NCI-H2107 (cell line): Measurements from ENCODE around the gene ARHGAP44.
"Not testable (repeated sequence)": the region's sequence is repeated elsewhere in the genome, so short reads cannot be mapped to it uniquely, and the experiment has no call there.

Experiments used
- DNase-seq: peaks from one replicate; lab custom pipeline; 2025; lab: John Stamatoyannopoulos, UW

The ARHGAP44 gene

GRCh38 chr17:12964162-12964561, 174.9 kb downstream of the ARHGAP44 start:
- DNase-seq, result no peak

- DNase-seq, result no peak
Measured at GRCh38 chr17:12964840-12965239, 175.5 kb downstream of the ARHGAP44 start.

- no peak for DNase-seq
Measured at GRCh38 chr17:12965988-12966387, 176.7 kb downstream of the ARHGAP44 start.

DNA sequence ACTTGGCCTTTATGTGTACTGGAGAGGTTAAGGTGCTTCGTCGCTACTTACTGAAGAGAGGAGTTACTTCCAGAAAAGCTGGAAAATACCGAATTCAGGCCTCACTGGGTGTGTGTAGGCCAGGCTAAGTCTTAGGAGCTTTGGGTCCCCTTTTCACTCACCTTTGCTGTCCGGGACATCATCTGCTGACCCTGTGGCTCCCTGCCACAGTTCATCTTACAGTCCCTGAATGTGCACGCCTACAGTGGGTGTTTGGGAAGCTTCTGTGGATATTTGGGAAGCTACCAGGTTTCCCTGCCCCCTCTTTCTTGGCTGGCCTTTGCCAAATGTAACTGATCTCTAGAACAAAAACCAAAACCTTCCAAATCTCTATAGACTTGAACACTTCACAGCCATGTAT, 177.1 kb downstream of the ARHGAP44 start:
- no peak for DNase-seq

DNA sequence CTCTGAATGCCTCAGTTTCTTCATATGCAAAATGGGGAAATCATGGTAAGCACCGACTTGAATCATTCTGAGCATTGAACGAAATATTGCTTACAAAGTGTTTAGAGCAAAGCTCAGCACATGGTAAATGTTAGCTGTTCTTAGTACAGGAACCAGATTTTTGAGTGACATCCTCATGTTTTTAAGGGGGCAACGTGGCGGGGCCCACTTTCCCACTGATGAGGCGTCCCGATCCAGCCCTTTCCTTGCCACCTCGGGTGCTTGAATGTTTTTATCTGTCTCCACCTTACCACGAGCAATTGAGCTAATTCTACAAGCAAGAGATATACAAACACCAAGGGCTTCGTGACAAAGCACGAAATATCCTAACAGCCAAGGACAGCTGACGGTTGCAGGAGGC, 178.7 kb downstream of the ARHGAP44 start:
- no peak for DNase-seq

- no peak for DNase-seq
Measured at GRCh38 chr17:12973496-12974004, 184.3 kb downstream of the ARHGAP44 start.

DNA sequence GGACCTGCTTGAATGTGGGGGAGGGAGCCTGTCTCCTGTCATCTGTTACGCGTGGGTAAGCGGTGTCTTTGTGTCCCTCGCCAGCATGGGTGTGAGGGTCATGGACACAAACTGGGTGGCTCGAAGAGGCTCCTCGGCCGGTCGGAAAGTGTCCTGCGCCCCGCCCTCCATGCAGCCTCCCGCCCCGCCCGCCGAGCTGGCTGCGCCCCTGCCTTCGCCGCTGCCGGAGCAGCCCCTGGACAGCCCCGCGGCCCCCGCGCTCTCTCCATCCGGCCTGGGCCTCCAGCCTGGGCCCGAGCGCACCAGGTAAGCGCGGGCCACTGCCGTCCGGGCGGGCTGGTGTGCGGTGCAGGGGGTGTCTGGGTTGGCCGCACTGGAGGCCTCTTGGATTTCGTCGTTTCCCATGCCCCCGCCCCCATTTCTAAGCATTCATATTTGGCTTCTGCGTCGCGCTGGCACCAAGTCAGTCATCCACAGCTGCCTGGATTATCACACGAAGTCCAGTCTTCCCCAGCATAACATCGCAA, 184.8 kb downstream of the ARHGAP44 start:
- DNase-seq, result no peak

DNA sequence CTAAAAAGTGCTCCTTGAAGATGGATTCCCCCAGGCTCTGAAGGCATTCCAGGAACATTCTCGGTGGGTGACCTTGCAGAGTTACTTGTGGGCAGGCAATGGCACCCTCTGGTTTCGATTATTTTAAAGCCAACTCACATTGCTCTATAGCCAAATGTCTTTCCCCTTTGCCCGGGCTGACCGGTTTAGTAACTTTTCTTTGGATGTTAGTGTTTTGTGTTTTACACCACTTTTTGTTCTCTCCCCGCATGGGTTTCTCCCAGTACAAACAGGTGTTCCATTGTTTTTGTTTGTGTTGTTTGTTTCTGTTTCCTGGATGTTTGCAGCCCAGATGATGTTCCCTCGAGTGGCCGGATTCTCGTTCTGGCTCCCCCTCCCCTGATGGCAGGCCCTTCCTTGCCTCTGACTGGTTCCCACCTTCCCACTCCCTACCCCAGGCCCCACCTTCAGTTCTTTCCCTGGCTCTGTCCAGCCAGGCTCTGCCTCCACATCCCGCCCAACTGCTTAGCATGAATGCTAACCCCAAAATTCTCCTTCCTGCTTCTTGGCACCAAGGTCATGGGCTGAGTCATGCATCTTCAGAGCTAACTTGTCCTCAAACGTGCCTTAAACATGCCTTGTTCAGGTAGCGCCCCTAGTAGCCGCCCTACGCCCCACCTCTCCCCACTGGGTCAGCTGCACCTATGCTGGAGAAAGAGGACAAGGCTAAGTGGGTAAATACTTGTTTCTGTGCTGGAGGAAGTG, 187.9 kb downstream of the ARHGAP44 start:
- no peak for DNase-seq

GRCh38 chr17:12978787-12979186, 189.5 kb downstream of the ARHGAP44 start:
- DNase-seq, result not testable (repeated sequence)

- DNase-seq, result no peak
Measured at GRCh38 chr17:12979246-12979645, 189.9 kb downstream of the ARHGAP44 start.

DNA sequence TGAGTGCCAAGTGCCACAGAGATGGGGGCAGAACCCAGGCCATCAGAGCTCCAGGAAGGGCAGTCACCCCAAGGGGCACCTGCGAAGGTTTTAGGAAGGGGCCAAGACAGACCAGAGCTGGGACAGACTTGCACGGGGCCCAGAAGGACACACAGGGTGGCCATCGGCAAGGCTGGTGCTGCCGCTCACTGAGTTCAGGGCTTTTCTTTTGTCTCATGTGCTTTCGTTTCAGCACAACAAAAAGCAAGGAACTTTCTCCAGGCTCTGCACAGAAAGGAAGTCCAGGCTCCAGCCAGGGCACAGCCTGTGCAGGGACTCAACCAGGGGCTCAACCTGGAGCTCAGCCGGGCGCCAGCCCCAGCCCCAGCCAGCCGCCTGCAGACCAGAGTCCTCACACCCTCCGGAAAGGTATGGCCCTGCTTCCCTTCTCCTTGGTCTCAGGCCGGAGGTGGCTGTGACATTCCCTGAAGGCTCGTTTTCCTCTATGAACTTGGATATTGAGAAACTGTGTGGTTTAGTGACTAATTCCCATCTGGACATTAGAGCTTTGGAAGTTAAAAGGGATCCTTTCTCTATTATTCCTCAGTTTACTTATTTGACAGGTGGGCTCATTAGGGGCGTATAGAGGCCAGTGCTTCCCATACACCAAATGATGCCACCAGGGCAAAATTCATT, 190.7 kb downstream of the ARHGAP44 start:
- DNase-seq, result no peak

GRCh38 chr17:12982224-12982623, 192.9 kb downstream of the ARHGAP44 start:
- DNase-seq, result no peak

GRCh38 chr17:12983991-12984884, 194.9 kb downstream of the ARHGAP44 start:
- DNase-seq, result no peak

GRCh38 chr17:12985431-12986293, 196.4 kb downstream of the ARHGAP44 start:
- no peak for DNase-seq

GRCh38 chr17:12987120-12987519, 197.8 kb downstream of the ARHGAP44 start:
- DNase-seq, result no peak

GRCh38 chr17:12990041-12990808, 200.9 kb downstream of the ARHGAP44 start:
- DNase-seq, result no peak

GRCh38 chr17:12990926-12991325, 201.6 kb downstream of the ARHGAP44 start:
- no peak for DNase-seq

DNA sequence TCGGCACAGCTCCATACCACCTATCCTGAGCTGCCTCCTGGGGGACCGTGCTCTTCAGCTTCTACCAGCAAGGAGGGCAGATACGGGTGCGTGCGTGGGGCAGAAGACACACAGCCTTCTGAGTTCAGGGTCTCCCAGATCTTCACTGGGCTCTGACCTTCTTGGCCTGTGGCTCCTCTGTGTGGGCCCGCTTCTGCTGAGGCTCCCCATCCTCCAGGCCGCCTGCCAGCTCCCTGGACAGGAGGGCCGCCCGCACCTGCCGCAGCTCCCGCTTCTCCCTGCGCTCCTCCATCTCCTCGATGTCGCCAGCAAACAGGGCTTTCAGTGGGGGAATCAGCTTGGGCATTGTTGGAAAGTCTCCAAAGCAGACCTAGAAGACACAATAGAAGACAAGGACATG, 203.4 kb downstream of the ARHGAP44 start:
- DNase-seq, result no peak

DNA sequence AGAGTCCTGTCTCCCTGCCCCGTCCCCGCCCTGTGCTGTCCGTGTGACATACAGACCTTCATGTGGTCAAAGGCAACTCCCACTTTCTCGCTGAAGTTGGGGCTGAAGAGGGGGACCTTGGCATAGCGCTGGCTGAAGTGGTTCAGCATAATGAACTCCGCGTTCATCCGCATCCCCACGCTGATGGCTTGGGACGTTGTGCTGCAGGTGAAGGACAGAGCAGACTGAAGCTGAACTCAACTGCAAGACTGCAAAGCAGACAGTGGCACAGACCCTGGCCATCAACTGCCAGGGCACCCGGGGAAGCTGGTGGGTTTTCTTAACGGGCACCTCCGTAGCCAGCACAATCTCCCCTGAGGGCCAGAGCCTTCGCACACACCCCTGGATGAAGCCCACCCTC, 204.3 kb downstream of the ARHGAP44 start:
- DNase-seq, result no peak

GRCh38 chr17:12994341-12995074, 205.2 kb downstream of the ARHGAP44 start:
- DNase-seq, result no peak
